Hematopoietic multipotent progenitor cell treated with erythropoietin and hydrocortisone succinate and interleukin-3 and kit ligand, for 8 days (in vitro differentiated cells): Measurements from ENCODE around the gene EPHB2.
"Not testable (repeated sequence)": the region's sequence is repeated elsewhere in the genome, so short reads cannot be mapped to it uniquely, and the experiment has no call there.

ENCODE experiments used
- DNase-seq: peaks from one replicate; pipeline ENCODE4 v3.0.0-alpha.2; 2015

EPHB2 gene

DNA sequence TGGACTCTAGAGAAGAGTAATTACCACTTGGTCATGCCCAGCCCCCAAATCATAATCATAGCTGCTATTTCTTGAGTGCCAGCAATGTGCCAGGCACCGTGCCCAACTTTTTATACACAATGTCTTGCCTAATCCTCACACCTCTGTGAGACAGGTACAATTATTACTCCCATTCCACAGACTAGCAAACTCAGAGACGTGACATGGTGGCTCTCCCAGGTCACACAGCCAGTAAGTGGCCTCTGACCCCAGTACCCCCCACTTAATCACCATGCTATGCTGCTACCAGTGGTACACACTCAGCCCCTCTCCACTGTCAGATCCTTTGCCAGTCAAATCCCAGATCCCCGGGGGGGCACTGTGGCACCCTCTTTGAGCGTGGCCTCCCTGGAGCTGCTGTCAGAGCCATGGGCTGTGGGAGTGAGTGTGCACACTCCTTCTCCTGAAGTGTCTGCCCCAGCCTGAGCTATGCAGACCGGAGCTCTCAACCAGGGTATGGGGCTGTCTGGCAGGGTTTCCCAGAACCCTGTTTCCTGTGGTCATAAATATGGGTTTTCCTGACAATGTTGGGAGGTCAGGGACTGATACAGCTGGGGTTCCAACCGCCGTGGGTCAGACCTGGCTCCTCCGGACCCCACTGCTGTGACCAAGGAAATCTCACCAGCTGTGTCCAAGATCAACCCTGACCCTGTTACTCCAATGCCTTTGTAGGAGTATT lies 210.3 kb downstream of the EPHB2 start:
- DNase-seq: no peak

DNA sequence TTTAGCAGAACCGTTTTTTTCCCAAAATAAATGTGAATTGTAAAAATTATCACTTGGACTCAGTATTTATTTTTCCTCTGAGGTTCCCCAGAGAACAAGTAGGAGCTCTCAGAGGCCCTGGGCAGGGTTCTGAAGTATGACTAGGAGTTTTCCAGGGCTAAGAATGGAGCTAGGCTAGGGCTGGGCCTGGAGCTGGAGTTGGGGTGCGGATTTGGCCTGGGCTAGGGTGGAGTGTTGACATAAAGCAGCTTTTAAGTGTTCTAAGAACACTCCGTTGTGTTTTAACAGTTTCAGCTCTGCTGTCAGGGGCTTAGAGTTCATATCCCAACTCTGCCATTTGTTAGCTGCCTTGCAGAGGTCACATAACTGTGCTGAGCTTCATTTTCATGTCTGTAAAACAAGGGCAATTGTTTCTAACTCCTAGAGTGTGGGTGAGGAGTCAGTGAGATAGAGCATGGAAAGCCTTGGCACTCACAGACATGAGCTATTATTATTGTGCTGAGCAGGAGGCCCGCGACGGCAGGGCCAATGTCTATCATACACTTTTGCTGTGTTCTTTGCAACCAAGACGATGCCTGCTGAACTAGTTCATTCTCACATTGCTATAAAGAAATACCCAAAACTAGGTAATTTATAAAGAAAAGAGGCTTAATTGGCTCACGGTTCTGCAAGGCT lies 210.9 kb downstream of the EPHB2 start:
- DNase-seq: no peak

DNA sequence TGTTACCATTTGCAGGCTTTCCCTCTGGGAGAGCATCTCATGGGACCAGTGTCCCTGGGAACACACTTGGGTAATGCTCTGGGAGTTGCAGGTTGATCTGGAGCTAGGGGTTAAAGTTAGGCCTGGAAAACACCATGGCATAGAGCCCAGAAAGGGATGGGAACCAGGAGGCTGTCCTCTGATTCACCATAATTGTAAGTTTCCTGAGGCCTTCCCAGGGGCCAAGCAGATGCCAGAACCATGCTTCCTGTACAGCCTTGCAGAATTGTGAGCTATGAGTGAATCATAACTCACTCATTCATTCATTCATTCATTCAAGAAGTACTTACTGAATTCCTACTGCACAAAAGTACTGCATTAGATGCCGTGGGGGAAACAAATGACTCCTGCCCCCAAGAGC lies 212.0 kb downstream of the EPHB2 start:
- no peak for DNase-seq

DNA sequence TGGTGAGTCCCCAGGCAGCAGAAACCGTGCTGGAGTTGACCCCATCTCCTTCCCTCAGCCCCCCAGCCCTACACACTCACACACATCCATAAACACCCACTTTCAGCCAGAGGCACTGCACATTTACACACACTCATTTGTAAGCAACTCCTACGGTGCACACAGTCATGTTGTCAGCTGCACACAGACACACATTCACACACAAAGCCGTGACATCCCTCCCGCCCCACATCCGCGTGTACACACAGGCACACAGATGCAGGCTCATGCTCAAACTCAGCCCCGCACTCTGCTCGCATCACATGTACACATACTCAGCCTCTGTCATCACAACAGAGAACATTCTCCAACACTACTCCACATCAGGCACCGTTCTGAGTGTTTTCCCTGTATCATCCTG lies 214.5 kb downstream of the EPHB2 start:
- no peak for DNase-seq

DNA sequence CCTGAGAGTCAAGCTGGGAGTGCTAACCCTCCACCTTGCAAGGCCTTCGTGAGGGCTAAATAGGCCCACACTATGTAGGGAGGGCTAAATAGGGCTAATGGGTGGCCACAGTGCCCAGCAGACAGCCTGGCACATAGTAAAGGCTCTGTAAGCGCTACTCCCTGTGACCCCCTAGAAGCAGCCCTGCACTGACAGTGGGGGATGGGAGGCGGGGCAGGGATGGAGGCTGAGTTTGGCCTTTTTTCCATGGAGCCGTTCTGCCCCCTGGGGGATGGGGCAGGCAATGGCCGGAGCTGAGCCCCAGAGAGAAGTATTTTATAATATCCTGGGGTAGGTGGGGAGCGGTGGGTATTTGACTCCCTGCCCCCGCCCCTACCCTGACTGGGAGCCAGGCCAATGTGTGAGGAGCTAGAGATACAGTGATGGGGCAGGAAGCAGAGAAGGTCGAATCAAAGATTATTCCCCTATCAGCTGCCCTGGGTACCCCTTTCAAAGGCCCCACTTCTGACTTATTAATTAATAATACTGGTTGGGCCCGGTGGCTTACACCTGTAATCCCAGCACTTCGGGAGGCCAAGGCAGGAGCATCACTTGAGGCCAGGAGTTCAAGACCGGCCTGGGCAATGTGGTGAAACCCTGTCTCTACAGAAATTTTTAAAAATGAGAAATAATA lies 219.7 kb downstream of the EPHB2 start:
- DNase-seq: peak; percentile 55

DNA sequence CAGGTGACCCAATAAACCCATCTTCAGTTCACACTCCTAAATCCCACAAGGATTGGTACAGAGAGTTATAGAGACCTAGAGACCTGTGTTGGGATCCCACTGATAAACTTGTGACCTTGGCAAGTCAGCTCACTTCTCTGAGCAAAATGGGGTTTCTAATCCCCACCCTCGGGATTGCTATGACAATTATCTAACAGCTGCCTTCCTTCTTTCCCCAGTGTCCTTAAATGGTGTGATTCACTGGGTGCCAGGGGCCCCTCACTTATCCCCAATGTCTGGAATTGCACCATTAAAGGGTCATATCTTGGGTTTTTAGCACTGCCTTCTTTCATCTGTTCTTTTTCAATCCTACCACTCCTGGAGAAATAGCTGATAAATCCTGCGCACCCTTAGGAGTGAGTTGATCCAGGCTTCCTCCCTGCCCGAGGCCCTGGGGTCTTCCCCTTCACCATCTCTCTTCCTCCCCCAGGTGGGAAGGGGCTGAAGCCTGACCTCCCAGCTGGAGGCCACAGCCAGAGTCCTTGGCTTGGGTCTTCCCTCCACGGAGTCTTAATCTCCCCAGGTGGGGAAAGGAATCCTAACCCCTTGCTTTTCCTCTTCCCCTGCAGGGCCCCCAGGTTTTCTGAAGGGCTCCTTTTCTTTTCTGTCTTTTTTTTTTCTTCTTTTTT lies 222.3 kb downstream of the EPHB2 start:
- no peak for DNase-seq

DNA sequence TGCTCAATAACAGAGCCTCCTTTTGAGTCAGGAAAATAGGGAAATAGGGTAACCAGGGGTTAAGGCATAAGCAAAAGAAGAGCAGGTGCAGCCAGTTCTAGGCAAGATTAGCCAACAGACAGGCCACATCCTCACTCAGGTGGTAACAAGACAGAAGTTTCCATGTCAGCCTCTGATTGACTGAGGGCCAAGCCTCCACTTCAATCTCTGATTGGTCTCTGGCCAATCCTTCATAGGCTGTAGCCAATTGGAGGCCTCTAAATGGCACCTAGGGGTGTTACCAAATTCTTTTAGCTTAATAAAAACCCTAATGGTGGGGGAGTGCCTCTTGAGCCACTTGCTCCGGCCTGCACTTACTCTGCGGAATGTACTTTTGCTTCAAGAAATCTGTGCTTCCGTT lies 224.8 kb downstream of the EPHB2 start:
- no peak for DNase-seq

DNA sequence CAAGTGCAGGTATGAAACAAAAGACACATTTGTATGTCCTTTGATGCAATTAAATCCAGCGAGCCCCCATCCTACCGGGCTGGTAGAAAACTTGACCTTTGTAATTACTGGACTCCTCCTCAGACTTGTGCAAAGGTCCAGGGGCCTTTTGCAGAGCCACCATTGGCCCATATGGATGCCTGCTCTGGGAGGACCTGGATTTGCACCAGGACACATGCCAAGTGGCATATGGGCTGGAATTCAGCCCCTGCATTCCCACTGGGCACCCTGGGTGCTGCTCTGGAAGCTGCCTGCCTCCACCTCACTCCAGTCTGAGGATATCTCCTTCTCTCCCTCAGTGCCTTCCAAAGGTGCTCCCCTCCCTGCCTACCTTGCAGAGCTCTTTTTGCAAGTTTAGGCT lies 226.0 kb downstream of the EPHB2 start:
- no peak for DNase-seq

DNA sequence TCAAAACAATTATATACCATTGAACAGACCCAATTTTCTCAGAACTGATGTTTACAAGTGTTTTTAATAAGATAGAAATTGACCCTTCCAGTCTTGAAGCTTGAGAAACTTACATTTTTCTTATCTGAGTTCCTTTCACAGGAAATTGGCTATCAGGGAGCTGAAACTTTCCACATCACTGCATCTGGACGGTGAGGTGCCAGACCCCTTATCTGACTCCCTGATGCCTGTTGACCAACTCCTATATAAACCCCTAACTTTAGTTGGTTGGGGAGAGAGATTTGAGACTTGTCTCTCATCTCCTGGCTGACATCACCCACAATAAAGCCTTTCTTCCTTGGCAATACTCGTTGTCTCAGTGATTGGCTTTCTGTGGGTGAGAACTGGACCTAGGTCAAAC lies 230.6 kb downstream of the EPHB2 start:
- DNase-seq: no peak

DNA sequence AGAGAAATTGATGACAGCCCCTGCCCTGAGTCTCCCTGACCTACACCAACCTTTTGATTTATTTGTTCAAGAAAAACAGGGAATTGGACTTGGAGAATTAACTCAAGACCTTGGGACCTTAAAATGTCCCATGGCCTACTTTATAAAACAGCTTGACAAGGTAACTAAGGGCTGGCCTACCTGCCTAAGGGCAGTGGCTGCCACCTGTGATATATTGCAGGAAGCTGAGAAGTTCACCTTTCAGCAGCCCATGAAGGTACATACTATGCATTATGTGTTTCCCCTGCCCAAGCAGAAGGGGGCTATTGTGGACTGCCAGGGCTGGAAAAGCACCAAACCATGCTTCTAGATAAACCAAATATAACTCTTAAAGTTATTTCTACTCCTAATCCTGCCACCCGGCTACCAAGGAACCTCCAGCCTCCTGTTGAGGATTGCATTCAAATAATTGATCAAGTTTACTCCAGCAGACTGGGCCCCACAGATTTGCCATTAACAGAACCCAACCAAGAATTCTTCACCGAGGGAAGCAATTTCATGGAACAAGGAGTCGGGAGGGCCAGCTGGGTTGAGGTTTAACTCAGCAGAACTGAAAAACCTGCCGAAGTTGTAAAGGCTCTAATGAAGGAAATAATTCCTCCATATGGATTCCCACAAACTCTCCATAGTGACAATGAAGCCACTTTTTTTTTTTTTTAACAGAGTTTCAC lies 233.9 kb downstream of the EPHB2 start:
- DNase-seq: no peak

DNA sequence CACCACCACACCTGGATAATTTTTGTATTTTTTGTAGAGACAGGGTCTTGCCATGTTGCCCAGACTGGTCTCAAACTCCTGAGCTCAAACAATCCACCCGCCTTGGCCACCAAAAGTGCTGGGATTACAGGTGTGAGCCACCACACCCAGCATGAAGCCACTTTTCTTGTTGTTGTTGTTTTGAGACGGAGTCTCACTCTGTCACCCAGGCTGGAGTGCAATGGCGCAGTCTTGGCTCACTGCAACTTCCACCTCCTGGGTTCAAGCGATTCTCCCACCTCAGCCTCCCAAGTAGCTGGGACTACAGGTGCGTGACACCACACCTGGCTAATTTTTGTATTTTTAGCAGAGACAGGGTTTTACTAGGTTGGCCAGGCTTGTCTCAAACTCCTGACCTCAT lies 234.5 kb downstream of the EPHB2 start:
- not testable (repeated sequence) for DNase-seq

DNA sequence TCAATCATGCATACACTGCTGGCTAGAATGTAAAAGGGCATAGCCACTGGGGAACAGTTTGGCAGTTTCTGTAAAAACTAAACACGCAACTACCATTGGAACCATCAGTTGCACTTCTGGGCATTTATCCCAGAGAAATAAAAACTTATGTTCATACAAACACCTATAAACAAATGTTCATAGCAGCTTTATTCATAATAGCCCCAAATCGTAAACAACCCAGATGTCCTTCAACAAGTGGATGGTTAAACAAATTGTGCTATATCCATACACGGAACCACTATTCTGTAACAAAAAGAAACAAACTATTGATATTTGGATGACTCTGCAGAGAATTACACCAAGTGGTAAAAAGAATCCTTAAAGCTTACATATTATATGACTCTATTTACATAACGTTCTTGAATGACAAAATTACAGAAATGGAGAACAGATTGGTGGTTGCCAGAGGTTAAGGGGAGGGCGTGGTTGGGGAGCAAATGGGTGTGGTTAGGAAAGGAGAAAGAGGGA lies 239.2 kb downstream of the EPHB2 start:
- no peak for DNase-seq

DNA sequence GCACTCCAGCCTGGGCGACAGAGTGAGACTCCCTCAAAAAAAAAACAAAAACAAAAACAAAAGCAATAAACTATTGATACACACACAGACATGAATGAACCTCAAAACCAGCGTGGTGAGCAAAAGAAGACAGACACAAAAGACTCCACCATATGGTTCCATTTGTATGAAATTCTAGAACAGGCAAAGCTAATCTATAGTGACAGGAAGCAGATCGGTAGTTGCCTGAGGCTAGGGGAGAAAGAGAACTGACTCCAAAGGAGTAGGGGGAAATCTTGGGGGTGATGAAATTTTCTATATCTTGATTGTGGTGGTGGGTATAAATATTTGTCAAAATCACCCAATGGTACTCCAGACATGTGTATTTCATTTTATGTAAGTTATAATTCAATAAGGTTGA lies 241.2 kb downstream of the EPHB2 start:
- no peak for DNase-seq

DNA sequence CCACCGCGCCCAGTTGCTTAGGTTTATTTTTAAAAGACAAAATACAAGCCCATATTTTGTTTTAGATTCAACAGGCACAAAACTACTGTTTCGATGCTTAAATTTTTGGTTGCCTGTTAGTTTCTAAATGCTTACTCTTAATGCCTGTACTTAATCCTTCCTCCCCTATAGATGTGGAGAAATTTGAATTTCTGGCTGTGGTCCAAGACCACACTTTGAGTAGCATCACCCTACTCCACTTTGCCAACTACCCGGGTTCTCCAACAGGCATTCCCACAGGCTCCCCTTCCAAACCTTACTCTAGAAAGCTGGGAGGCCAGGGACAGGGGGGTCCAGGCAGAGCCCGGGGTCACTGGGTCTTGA lies 242.0 kb downstream of the EPHB2 start:
- DNase-seq: no peak

DNA sequence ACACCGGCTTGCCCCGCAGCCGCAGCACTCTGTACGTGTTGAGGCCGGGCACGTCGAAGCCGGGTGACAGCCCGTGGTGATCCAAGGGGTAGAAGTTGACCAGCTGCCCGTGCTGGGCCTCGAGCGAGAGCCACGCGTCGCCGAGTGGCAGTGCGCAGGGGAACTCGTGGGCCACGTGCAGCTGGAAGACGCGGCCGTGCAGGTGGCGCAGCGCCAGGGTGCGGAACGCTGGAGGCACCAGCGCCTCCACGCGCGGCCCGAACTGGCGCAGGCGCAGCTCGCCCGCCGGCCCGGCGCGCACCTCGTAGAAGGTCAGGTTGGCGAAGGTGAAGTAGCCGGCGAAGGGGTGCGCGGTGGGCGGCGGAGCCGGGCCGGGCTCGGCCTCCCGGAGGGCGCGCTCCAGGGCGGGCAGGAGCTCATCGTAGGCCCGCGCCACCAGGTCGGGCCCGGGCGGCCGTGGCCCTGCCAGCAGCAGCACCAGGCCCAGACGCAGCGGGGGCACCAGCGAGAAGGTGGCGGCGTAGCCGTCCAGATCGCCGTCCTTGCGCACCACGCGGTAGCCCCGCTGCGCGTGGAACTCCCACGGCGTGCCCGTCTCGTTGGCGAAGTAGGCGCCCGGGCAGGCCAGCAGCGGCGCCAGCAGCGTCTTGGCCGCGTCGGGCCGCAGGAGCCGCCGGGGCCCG lies 242.6 kb downstream of the EPHB2 start:
- no peak for DNase-seq

DNA sequence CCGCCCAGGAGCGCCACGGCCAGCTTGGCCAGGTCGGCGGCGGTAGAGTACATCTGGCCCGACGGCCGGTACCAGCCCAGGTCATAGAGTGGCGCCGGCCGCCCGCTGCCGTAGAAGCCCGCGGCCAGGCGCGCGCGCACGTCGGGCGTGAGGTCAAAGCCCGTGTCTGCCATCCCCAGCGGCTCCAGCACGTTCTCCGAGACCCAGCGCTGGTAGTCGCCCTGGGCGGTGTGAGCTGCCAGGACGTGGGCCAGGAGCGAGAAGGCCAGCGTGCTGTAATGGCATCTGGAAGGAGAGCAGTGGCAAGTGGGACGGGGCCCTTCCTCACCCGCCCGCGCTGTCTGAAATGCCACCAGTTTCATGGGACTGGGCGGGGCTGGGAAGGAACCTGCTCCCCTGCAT lies 243.1 kb downstream of the EPHB2 start:
- no peak for DNase-seq

DNA sequence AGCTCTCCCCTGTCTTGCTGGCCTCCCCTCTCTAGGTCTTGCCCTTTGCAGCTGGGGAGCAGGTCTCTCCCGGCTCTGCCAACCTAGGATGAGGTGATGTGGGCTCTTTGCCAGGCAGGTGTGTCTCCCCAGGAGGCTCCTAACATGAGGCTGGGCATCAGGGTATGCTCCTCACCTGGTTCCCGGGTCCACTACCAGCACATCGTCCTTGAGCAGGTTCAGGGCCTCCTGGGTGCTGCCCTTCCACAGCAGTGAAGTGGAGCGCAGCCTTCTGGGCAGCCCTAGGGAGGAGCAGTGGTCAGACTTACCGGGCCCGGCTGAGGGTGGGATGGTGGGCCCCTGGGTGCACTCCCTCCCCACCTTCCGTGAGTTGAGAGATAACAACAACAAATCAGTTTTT lies 244.5 kb downstream of the EPHB2 start:
- DNase-seq: no peak

DNA sequence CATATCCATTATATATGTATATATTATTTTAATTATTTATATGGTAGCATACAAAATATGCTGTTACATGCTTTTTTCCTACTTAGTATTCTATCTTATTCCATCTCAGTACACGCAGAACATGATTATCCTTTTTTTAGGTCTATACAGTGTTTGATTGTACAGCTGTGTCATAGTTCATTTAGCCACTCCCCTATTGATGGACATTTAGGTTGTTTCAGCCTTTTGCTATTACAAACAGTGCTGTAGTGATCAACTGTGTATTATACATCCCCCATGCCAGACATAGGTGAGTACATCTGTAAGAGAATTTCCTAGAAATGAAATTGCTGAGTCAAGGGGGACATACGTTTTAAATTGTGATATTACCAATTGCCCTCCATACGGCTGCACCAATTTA lies 246.4 kb downstream of the EPHB2 start:
- no peak for DNase-seq

DNA sequence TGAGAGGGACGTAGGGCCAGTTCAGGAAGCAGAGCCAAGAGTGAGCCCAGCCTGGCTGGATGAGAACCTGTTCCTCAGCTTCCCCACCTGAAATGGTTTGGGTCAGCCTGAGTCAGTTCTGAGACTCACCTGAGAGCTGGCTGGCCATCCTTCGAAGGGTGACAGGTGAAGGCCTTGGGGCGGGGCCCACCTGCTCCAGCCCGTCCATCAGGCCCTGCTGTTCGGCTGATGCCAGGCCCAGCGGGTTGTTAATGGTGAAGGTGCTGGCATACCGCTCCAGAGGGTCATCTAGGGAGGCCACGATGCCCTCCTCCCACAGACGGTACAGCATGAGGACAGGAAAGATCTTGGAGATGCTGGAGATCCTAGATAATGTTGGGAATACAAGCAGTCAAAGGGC lies 247.9 kb downstream of the EPHB2 start:
- DNase-seq: no peak

DNA sequence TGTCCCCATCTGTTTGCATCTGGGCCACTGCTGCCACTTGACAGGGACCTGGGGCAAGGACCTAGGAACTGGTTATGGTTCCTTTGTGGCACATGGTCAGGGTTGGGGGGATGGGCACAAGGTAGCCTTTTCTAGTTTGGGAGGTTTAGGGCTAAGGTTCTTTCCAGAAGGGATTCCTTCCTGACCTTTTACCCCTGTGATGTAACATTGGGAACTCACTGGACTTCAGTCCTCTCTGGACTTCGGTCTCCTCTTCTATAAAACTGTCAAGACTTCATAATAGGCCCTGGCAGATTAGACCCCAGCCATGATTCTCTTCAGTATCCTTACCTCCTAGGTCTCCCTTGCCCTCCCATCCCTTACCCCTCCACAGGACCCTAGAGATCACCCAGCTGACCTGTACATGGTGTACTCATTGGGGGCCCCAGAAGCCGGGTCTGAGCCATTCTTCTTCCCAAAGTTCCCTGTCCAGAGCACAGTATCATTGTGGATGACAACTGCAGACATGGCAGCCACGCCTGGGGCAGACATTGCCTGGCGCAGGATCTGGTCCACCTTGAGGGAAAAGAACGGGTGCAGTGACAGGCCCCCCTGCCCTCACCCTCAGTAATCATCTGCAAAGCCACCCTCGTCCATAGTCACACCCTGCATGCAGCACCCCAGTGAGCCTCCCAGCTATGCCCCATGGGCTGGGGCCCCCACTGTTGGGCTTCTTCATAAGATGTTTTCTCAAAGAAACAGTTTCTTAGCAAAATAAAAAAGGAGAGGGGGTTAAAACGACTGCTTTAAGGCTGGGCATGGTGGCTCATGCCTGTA lies 249.1 kb downstream of the EPHB2 start:
- DNase-seq: no peak

DNA sequence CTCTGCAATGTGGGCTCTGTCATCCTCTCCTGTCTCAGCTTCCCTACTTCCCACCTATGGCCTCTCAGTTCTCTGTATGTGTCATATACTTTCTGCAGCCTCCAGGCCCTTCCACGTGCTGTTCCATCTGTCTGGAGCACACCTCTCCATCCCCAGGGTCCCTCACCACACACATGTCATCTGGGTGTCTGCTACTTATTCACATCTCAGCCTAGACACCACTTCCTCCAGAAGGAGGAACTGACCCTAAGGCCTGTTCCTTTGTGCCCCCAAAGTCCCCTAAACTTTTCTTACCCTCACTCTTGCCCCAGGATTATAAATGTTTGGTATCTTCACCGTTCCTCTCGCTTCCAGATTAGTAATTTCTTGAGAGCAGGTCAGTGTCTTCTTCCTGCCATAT lies 251.9 kb downstream of the EPHB2 start:
- DNase-seq: no peak
